B cell (primary cell): Measurements from ENCODE around the gene DACT1. TPM values are rescaled to one million over a fixed set of nuclear protein-coding genes. Genes with fewer than 3 reads are reported as not detected.

Experiments used
- ATAC-seq: fragments of 200-7000 bp; cut with Tn5 transposase; one replicate; pipeline ENCODE4 v1.10.0; 2021; ENCODE audit warnings: low read depth, mild to moderate bottlenecking, moderate number of reproducible peaks, moderate library complexity
- CTCF ChIA-PET: fragments of 350-600 bp; sonication (Branson Sonifier 250); formaldehyde crosslinking; loops from one replicate; lab custom pipeline; 2021; ENCODE audit warnings: antibody characterized with exemption, inconsistent platforms; lab: Charles Lee
- POLR2A ChIA-PET: fragments of 350-600 bp; sonication (Branson Sonifier 250); formaldehyde crosslinking; loops from one replicate; lab custom pipeline; 2021; ENCODE audit warnings: antibody characterized with exemption; lab: Charles Lee
- DNase-seq: peaks from one replicate; pipeline ENCODE4 v3.0.0; 2013
- H2AFZ ChIP-seq: 2 replicates; pipeline ENCODE4 v1.6.1; 2012; ENCODE audit warnings: mild to moderate bottlenecking, low read depth, low read length; ENCODE audit not compliant: insufficient read depth, poor library complexity, severe bottlenecking
- H3K27ac ChIP-seq, 2 donors: 1 replicate in 1 of 2; 2 replicates in 1 of 2; pipeline ENCODE4 v1.5.1; 2012 to 2013; ENCODE audit warnings: low read length in 2 of 2, mild to moderate bottlenecking in 2 of 2, moderate library complexity in 1 of 2
- H3K27me3 ChIP-seq, 4 experiments: fragments of 200-600 bp in 1 of 4; sonication (generic) in 1 of 4; replicated peaks in 1 of 4; 1 replicate in 2 of 4; 2 replicates in 2 of 4; pipeline versions ENCODE4 v1.6.1 to v1.7.0; 2013 to 2016; ENCODE audit warnings: low read length in 3 of 4, mild to moderate bottlenecking in 2 of 4, mixed read lengths in 1 of 4, moderate library complexity in 1 of 4; ENCODE audit not compliant: insufficient read depth in 4 of 4, control insufficient read depth in 3 of 4; ENCODE audit errors: control extremely low read depth in 1 of 4
- H3K36me3 ChIP-seq, 2 experiments: replicated peaks in 1 of 2; 1 replicate in 1 of 2; 2 replicates in 1 of 2; pipeline versions ENCODE4 v1.6.1 to v1.7.1; 2013; ENCODE audit warnings: low read length in 1 of 2; ENCODE audit not compliant: insufficient read depth in 2 of 2, control insufficient read depth in 1 of 2; ENCODE audit errors: control extremely low read depth in 1 of 2, extremely low read depth in 1 of 2
- H3K4me1 ChIP-seq, 2 donors: fragments of 200-600 bp in 1 of 2; sonication (generic) in 1 of 2; 1 replicate in 1 of 2; 2 replicates in 1 of 2; pipeline versions ENCODE4 v1.5.1 to v1.6.1; 2013 to 2017; ENCODE audit warnings: low read length in 2 of 2; ENCODE audit not compliant: control insufficient read depth in 2 of 2, insufficient read depth in 2 of 2
- H3K4me2 ChIP-seq: replicated peaks from 2 replicates; pipeline ENCODE3; 2012; ENCODE audit warnings: mild to moderate bottlenecking, low read depth, low read length; ENCODE audit not compliant: poor library complexity, severe bottlenecking
- H3K4me3 ChIP-seq, 5 experiments: fragments of 200-600 bp in 1 of 5; sonication (generic) in 1 of 5; 1 replicate in 3 of 5; 2 replicates in 2 of 5; pipeline versions ENCODE4 v1.5.1 to v1.7.0; 2011 to 2016; ENCODE audit warnings: low read length in 4 of 5, mild to moderate bottlenecking in 4 of 5, low read depth in 2 of 5, control low read depth in 1 of 5, moderate library complexity in 1 of 5; ENCODE audit not compliant: insufficient read depth in 1 of 5; ENCODE audit errors: control extremely low read depth in 1 of 5, extremely low read depth in 1 of 5
- H3K79me2 ChIP-seq: fragments of 200-600 bp; sonication (generic); one replicate; pipeline ENCODE4 v1.6.0; 2016; ENCODE audit warnings: low read length; ENCODE audit not compliant: control insufficient read depth, insufficient read depth
- H3K9ac ChIP-seq: fragments of 200-600 bp; sonication (generic); 2 replicates; pipeline ENCODE4 v1.6.1; 2017; ENCODE audit warnings: mild to moderate bottlenecking, low read length, moderate library complexity
- H3K9me3 ChIP-seq, 3 donors: one replicate each; pipeline versions ENCODE4 v1.6.1 to v1.7.1; 2013; ENCODE audit warnings: low read length in 2 of 3; ENCODE audit not compliant: control insufficient read depth in 2 of 3, insufficient read depth in 1 of 3; ENCODE audit errors: control extremely low read depth in 1 of 3
- H4K20me1 ChIP-seq: 2 replicates; pipeline ENCODE4 v1.6.0; 2012; ENCODE audit warnings: mild to moderate bottlenecking, low read length; ENCODE audit not compliant: insufficient read depth, control insufficient read depth, poor library complexity, severe bottlenecking
- H3K27ac Mint-ChIP-seq: one replicate; pipeline ENCODE4 v1.8.0; 2021; ENCODE audit warnings: mixed read lengths
- H3K27me3 Mint-ChIP-seq: one replicate; pipeline ENCODE4 v1.8.0; 2021; ENCODE audit warnings: mixed read lengths
- H3K4me1 Mint-ChIP-seq: one replicate; pipeline ENCODE4 v1.8.0; 2021; ENCODE audit warnings: mixed read lengths
- H3K4me3 Mint-ChIP-seq: one replicate; pipeline ENCODE4 v1.8.0; 2021; ENCODE audit warnings: mixed read lengths
- H3K9me3 Mint-ChIP-seq: one replicate; pipeline ENCODE4 v1.8.0; 2022; ENCODE audit warnings: mixed read lengths; ENCODE audit not compliant: insufficient read depth
- CTCF ChIP-seq: fragments of 200-600 bp; IDR thresholded peaks from one replicate; pipeline ENCODE4 v1.8.0; 2022; ENCODE audit warnings: antibody characterized with exemption, mild to moderate bottlenecking
- EZH2 ChIP-seq: IDR thresholded peaks from 2 replicates; pipeline ENCODE4 v1.6.1; 2012; ENCODE audit warnings: borderline replicate concordance, low read depth, mild to moderate bottlenecking, moderate library complexity, low read length; ENCODE audit not compliant: insufficient read depth, poor library complexity, severe bottlenecking
- WGBS: methylation state at CpG from one replicate; pipeline ENCODE4 v1.1.5; 2013; ENCODE audit warnings: missing lambda C conversion rate; ENCODE audit not compliant: insufficient coverage; 5-methylcytosine and 5-hydroxymethylcytosine counted together
- intact Hi-C: fragments of 100-400 bp; cut with micrococcal nuclease; formaldehyde crosslinking; loops from one replicate; pipeline ENCODE4 v1.10.0; 2022
- polyA plus RNA-seq: library from polyadenylated mRNA; depleted of rRNA; stranded (reverse); fragments of >200 nt; gene quantifications from 2 replicates; pipeline ENCODE4 v1.2.3, GENCODE V29; 2012
- total RNA-seq, 2 donors: library from RNA; stranded (reverse); fragments of 120-200 nt in 1 of 2; gene quantifications; 1 replicate in 1 of 2; 2 replicates in 1 of 2; pipeline versions ENCODE4 v1.2.3 to v1.2.4, GENCODE V29; 2013 to 2022

Gene DACT1
- total and polyA plus RNA-seq, 2 donors (not counting 1 experiment from before 2014, with no cell fraction given), result 2.2 to 3.5 TPM

- ATAC-seq, result no peak
- Mint-ChIP-seq H3K4me1 (no peaks in the 10 kb centered on the region), H3K27ac (no peak overlapping the region), H3K27me3 (no peaks in the 10 kb centered on the region), H3K4me3 (no peak overlapping the region), H3K9me3 (no peaks in the 10 kb centered on the region)
- Histone ChIP-seq H3K27ac (no peak overlapping the region), H3K9ac (no peak overlapping the region), H3K9me3 (no peaks in the 10 kb centered on the region), H3K27me3 (no peaks in the 10 kb centered on the region), H3K4me2 (no peak overlapping the region), H3K36me3 (no peaks in the 10 kb centered on the region), H3K4me3 (no peak overlapping the region), H4K20me1 (no peaks in the 10 kb centered on the region), H3K4me1 (no peaks in the 10 kb centered on the region), H2AFZ (no peak overlapping the region), H3K79me2 (no peaks in the 10 kb centered on the region)
- no peak for TF ChIP-seq EZH2
- no peak for TF ChIP-seq CTCF
- intact Hi-C loops, result no loop called here
- CTCF ChIA-PET, result no interaction called here
- POLR2A ChIA-PET, result no interaction called here
- no CpG with 5 or more reads among the region's 2 CpGs for WGBS
- no peak for DNase-seq
Measured at GRCh38 chr14:58697266-58697929, 59.6 kb downstream of the DACT1 start.

Other genes with a start within 250 kb of the DACT1 start
- gene TOMM20L, start 242.0 kb upstream of the DACT1 start, total RNA-seq, result 0.70 and 1.3 TPM in 2 replicates
- not detected in 2 replicates for gene TOMM20L, start 242.0 kb upstream of the DACT1 start, polyA plus RNA-seq
- gene TIMM9, start 210.4 kb upstream of the DACT1 start, total RNA-seq, result 23.8 and 27.7 TPM in 2 replicates
- 47.0 and 51.0 TPM in 2 replicates for gene TIMM9, start 210.4 kb upstream of the DACT1 start, polyA plus RNA-seq
- gene KIAA0586, start 210.2 kb upstream of the DACT1 start, total RNA-seq, result 27.5 and 40.6 TPM in 2 replicates
- 10.7 and 12.2 TPM in 2 replicates for gene KIAA0586, start 210.2 kb upstream of the DACT1 start, polyA plus RNA-seq